Measurements from ENCODE around the gene ARHGAP19.
A peak's percentile ranks its signal among the peaks of the same experiment; 100 is the strongest.

Gene ARHGAP19

GRCh38 chr10:97186911-97187310, 105.5 kb downstream of the ARHGAP19 start:
- TF ChIP-seq EZH2 (IDR thresholded peaks at IDR 0.05; ENCODE audit: borderline replicate concordance, low read length) (no peak), CTCF (IDR thresholded peaks at IDR 0.05; ENCODE audit: low read length) (no peak)
- Histone ChIP-seq H3K36me3 (ENCODE audit: insufficient read depth, low read length) (no peaks in the 10 kb centered on the region), H3K9ac (ENCODE audit: low read length) (no peak overlapping the region; the same call in 1 of the 2 replicates), H3F3A (ENCODE audit: insufficient read depth, low read length) (no peaks in the 10 kb centered on the region), H3K79me2 (ENCODE audit: insufficient read depth, low read length) (0 out of 2 replicates have a peak, but pooled peaks cover 5% of the 10 kb centered on the region), H3K9me2 (ENCODE audit: low read depth, low read length) (no peaks in the 10 kb centered on the region), H3K27ac (ENCODE audit: low read depth, low read length, poor library complexity, severe bottlenecking) (peak overlapping the region; percentile 68), H2AFZ (ENCODE audit: low read length) (no peak overlapping the region), H3K4me3 (ENCODE audit: low read depth, low read length, poor library complexity, severe bottlenecking) (no peak overlapping the region), H4K20me1 (ENCODE audit: insufficient read depth, low read length) (no peaks in the 10 kb centered on the region), H3K4me1 (ENCODE audit: insufficient read depth, low read length, severe bottlenecking) (peaks cover 31% of the 10 kb centered on the region), H3K4me2 (ENCODE audit: low read length) (peak overlapping the region; percentile 34; the same call in 1 of the 2 replicates), H3K27me3 (ENCODE audit: insufficient read depth, low read length) (no peaks in the 10 kb centered on the region), H3K9me3 (ENCODE audit: low read length) (no peaks in the 10 kb centered on the region)

- Histone ChIP-seq H3K27me3 (ENCODE audit: insufficient read depth, low read length) (no peaks in the 10 kb centered on the region), H3K4me3 (ENCODE audit: low read depth, low read length, poor library complexity, severe bottlenecking) (peak within 1 kb of the TSS; percentile 64), H3K4me1 (ENCODE audit: insufficient read depth, low read length, severe bottlenecking) (peaks cover 36% of the 10 kb centered on the region), H3K9me2 (ENCODE audit: low read depth, low read length) (no peaks in the 10 kb centered on the region), H3K36me3 (ENCODE audit: insufficient read depth, low read length) (no peaks in the 10 kb centered on the region), H3F3A (ENCODE audit: insufficient read depth, low read length) (no peaks in the 10 kb centered on the region), H3K9me3 (ENCODE audit: low read length) (no peaks in the 10 kb centered on the region), H3K4me2 (ENCODE audit: low read length) (peak within 1 kb of the TSS; percentile 57), H3K79me2 (ENCODE audit: insufficient read depth, low read length) (0 out of 2 replicates have a peak, but pooled peaks cover 5% of the 10 kb centered on the region), H4K20me1 (ENCODE audit: insufficient read depth, low read length) (no peaks in the 10 kb centered on the region), H2AFZ (ENCODE audit: low read length) (no peak within 1 kb of the TSS), H3K27ac (ENCODE audit: low read depth, low read length, poor library complexity, severe bottlenecking) (peak within 1 kb of the TSS; percentile 69), H3K9ac (ENCODE audit: low read length) (peak within 1 kb of the TSS; percentile 69; the same call in 1 of the 2 replicates)
- TF ChIP-seq CTCF (IDR thresholded peaks at IDR 0.05; ENCODE audit: low read length) (no peak), EZH2 (IDR thresholded peaks at IDR 0.05; ENCODE audit: borderline replicate concordance, low read length) (no peak)
Observed at GRCh38 chr10:97185326-97186058, 106.9 kb downstream of the ARHGAP19 start, which contains the start of gene SLIT1. SLIT1 (minus strand) TSS chr10:97185959; CDS start chr10:97185674, 285 bp downstream.

DNA sequence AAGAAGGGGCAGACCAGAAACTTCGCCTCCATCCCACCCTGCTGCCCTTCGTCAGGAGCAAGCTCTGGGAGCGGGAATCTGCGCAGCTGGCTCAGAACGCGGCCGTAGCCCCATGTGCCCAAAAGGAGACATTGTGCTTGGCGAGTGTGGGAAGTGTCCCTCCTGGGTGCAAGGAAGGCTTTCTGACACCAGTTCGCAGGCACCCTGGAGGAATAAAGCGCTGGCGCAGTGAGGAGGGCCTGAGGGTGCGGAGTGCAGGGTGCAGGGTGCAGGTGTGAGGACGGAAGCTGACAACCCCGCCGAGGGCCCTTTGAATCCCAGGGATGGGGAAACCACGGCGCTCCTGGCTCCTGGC, 107.5 kb downstream of the ARHGAP19 start:
- Histone ChIP-seq H3K4me3 (ENCODE audit: low read depth, low read length, poor library complexity, severe bottlenecking) (peak overlapping the region; percentile 64), H3K27me3 (ENCODE audit: insufficient read depth, low read length) (no peaks in the 10 kb centered on the region), H3K79me2 (ENCODE audit: insufficient read depth, low read length) (0 out of 2 replicates have a peak, but pooled peaks cover 5% of the 10 kb centered on the region), H3K36me3 (ENCODE audit: insufficient read depth, low read length) (no peaks in the 10 kb centered on the region), H3K4me2 (ENCODE audit: low read length) (peak overlapping the region; percentile 57), H3K9ac (ENCODE audit: low read length) (peak overlapping the region; percentile 69; the same call in 1 of the 2 replicates), H2AFZ (ENCODE audit: low read length) (no peak overlapping the region), H3K9me3 (ENCODE audit: low read length) (no peaks in the 10 kb centered on the region), H3F3A (ENCODE audit: insufficient read depth, low read length) (no peaks in the 10 kb centered on the region), H3K27ac (ENCODE audit: low read depth, low read length, poor library complexity, severe bottlenecking) (peak overlapping the region; percentile 69), H3K4me1 (ENCODE audit: insufficient read depth, low read length, severe bottlenecking) (peaks cover 41% of the 10 kb centered on the region), H4K20me1 (ENCODE audit: insufficient read depth, low read length) (no peaks in the 10 kb centered on the region), H3K9me2 (ENCODE audit: low read depth, low read length) (no peaks in the 10 kb centered on the region)
- TF ChIP-seq EZH2 (IDR thresholded peaks at IDR 0.05; ENCODE audit: borderline replicate concordance, low read length): no peak
- no peak for TF ChIP-seq CTCF (IDR thresholded peaks at IDR 0.05; ENCODE audit: low read length)
